ENCODE measurements around the gene FAAH. TPM values are rescaled to one million over a fixed set of nuclear protein-coding genes. Genes with fewer than 3 reads are reported as not detected.

FAAH gene
- polyA plus RNA-seq, 3 donors: 11.5 to 47.1 (median 11.5) TPM

DNA sequence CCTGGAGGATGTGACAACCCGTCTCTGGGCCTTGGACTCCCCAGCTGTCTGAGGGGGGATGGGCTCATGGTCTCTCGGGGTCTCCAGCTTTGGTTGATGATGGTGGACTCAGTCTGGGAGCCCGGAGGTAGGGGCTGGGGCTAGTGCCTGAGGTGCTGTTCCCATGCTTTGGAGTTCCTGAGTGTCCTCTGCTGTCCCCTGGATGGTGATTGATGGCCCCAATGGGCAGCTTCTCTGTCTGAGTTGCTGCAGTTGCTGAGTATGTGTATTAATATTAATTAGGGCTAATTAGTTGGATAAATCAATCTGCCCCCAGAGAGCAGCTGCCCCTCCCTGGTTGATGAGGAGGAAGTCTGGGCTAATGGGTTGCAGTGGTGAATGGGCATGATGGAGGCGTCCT, 30.6 kb downstream of the FAAH start:
- TF ChIP-seq, protein P1, sequence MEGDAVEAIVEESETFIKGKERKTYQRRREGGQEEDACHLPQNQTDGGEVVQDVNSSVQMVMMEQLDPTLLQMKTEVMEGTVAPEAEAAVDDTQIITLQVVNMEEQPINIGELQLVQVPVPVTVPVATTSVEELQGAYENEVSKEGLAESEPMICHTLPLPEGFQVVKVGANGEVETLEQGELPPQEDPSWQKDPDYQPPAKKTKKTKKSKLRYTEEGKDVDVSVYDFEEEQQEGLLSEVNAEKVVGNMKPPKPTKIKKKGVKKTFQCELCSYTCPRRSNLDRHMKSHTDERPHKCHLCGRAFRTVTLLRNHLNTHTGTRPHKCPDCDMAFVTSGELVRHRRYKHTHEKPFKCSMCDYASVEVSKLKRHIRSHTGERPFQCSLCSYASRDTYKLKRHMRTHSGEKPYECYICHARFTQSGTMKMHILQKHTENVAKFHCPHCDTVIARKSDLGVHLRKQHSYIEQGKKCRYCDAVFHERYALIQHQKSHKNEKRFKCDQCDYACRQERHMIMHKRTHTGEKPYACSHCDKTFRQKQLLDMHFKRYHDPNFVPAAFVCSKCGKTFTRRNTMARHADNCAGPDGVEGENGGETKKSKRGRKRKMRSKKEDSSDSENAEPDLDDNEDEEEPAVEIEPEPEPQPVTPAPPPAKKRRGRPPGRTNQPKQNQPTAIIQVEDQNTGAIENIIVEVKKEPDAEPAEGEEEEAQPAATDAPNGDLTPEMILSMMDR (IDR thresholded peaks at IDR 0.05): no peak
- Mint-ChIP-seq H3K36me3 (no peaks in the 10 kb centered on the region), H3K27me3 (ENCODE audit: low read depth in 3 of 3) (peaks cover 7 to 16% (median 11%) of the 10 kb centered on the region in 3 donors), H3K27ac (no peak overlapping the region), H3K9me3 (no peaks in the 10 kb centered on the region), H3K4me1 (peaks cover 11% of the 10 kb centered on the region), H3K4me3 (no peak overlapping the region)
- Histone ChIP-seq H2AFZ (ENCODE audit: insufficient read depth, low read depth, low read length, poor library complexity, severe bottlenecking) (no peak overlapping the region), H3K4me1 (ENCODE audit: control insufficient read depth in 1 of 2, insufficient read depth in 2 of 2, low read length in 2 of 2) (no peaks in the 10 kb centered on the region), H3K79me2 (ENCODE audit: insufficient read depth, low read length) (no peaks in the 10 kb centered on the region), H3K27me3 (ENCODE audit: control insufficient read depth in 2 of 2, insufficient read depth in 2 of 2, low read length in 2 of 2) (no peaks in the 10 kb centered on the region), H3K36me3 (replicated peaks in 1 of 2; ENCODE audit: control insufficient read depth in 1 of 2, insufficient read depth in 2 of 2, low read length in 2 of 2) (no peaks in the 10 kb centered on the region), H3K4me3 (replicated peaks in 1 of 3; ENCODE audit: low read depth in 2 of 3, low read length in 3 of 3) (no peak overlapping the region), H3K4me2 (replicated peaks; ENCODE audit: extremely low read depth, low read length, poor library complexity, severe bottlenecking) (no peak overlapping the region), H3K27ac (ENCODE audit: low read depth in 1 of 2, low read length in 2 of 2) (no peak overlapping the region), H3K9ac (ENCODE audit: insufficient read depth, low read length, poor library complexity, severe bottlenecking) (no peak overlapping the region), H4K20me1 (ENCODE audit: insufficient read depth, low read length) (no peaks in the 10 kb centered on the region), H3K9me3 (replicated peaks in 1 of 2; ENCODE audit: control insufficient read depth in 1 of 2, insufficient read depth in 1 of 2, low read length in 2 of 2) (no peaks in the 10 kb centered on the region)
- DNase-seq: no peak
- intact Hi-C loops (cut with micrococcal nuclease): no loop called here
- WGBS (ENCODE audit: insufficient coverage): 85% methylated on average over 4 of the region's 4 CpGs

DNA sequence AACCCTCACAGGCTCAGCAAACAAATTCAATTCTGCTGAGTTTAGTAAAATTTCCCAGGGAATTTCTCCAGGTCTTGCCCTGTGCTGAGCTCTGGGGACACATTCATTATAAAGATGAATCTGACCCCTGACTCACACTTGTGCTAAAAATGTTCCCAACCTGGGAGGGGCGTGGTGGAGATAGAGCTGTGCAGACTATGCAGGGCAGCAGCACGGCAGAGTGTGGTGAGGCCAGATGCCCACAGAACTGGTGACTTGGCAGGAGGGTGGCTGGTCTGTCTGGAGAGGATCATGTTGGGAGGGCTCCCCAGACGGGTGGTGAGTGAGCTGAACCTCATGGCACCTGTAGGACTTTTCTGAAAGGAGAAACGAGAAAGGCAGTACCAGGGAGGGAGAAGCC, 31.6 kb downstream of the FAAH start:
- peaks cover 11% of the 10 kb centered on the region for H3K4me1 Mint-ChIP-seq
- intact Hi-C loops (cut with micrococcal nuclease): no loop called here
- Histone ChIP-seq H3K79me2 (ENCODE audit: insufficient read depth, low read length) (no peaks in the 10 kb centered on the region), H3K9ac (ENCODE audit: insufficient read depth, low read length, poor library complexity, severe bottlenecking) (no peak overlapping the region), H3K4me2 (replicated peaks; ENCODE audit: extremely low read depth, low read length, poor library complexity, severe bottlenecking) (no peak overlapping the region), H4K20me1 (ENCODE audit: insufficient read depth, low read length) (no peaks in the 10 kb centered on the region), H3K4me1 (ENCODE audit: control insufficient read depth in 1 of 2, insufficient read depth in 2 of 2, low read length in 2 of 2) (no peaks in the 10 kb centered on the region), H3K27me3 (ENCODE audit: control insufficient read depth in 2 of 2, insufficient read depth in 2 of 2, low read length in 2 of 2) (no peaks in the 10 kb centered on the region), H3K9me3 (replicated peaks in 1 of 2; ENCODE audit: control insufficient read depth in 1 of 2, insufficient read depth in 1 of 2, low read length in 2 of 2) (no peaks in the 10 kb centered on the region), H3K27ac (ENCODE audit: low read depth in 1 of 2, low read length in 2 of 2) (no peak overlapping the region), H2AFZ (ENCODE audit: insufficient read depth, low read depth, low read length, poor library complexity, severe bottlenecking) (no peak overlapping the region), H3K36me3 (replicated peaks in 1 of 2; ENCODE audit: control insufficient read depth in 1 of 2, insufficient read depth in 2 of 2, low read length in 2 of 2) (no peaks in the 10 kb centered on the region), H3K4me3 (replicated peaks in 1 of 3; ENCODE audit: low read depth in 2 of 3, low read length in 3 of 3) (no peak overlapping the region)
- TF ChIP-seq, protein P1 (IDR thresholded peaks at IDR 0.05): no peak
- 63% methylated on average over 3 of the region's 4 CpGs for WGBS (ENCODE audit: insufficient coverage)
- peak overlapping the region in 1 of 7 donors; percentile 1 for H3K27ac Mint-ChIP-seq
- H3K9me3 Mint-ChIP-seq: no peaks in the 10 kb centered on the region
- no peak overlapping the region for H3K4me3 Mint-ChIP-seq
- peaks cover 7 to 16% (median 10%) of the 10 kb centered on the region in 3 donors for H3K27me3 Mint-ChIP-seq (ENCODE audit: low read depth in 3 of 3)
- DNase-seq: no peak
- H3K36me3 Mint-ChIP-seq: no peaks in the 10 kb centered on the region

Measured in CD14-positive monocyte (primary cell).